Progenitor cell of endocrine pancreas (in vitro differentiated cells): ENCODE results near the gene CDH4. TPM values are rescaled to one million over a fixed set of nuclear protein-coding genes. Genes with fewer than 3 reads are reported as not detected.

Source experiments
- DNase-seq: peaks from one replicate; pipeline ENCODE4 v3.0.0; 2021; ENCODE audit warnings: low spot score; ENCODE audit not compliant: unreplicated experiment
- H3K27ac Mint-ChIP-seq: 2 replicates; pipeline ENCODE4 v1.8.0; 2021; ENCODE audit warnings: mild to moderate bottlenecking, moderate library complexity, mixed read lengths
- H3K27me3 Mint-ChIP-seq: 2 replicates; pipeline ENCODE4 v1.8.0; 2021; ENCODE audit warnings: mixed read lengths
- H3K36me3 Mint-ChIP-seq: 2 replicates; pipeline ENCODE4 v1.8.0; 2022; ENCODE audit warnings: mixed read lengths; ENCODE audit not compliant: insufficient read depth
- H3K4me1 Mint-ChIP-seq: 2 replicates; pipeline ENCODE4 v1.8.0; 2021; ENCODE audit warnings: low read depth, mixed read lengths
- H3K4me3 Mint-ChIP-seq: 2 replicates; pipeline ENCODE4 v1.8.0; 2021; ENCODE audit warnings: low read depth, mild to moderate bottlenecking, moderate library complexity, mixed read lengths
- H3K9me3 Mint-ChIP-seq: 2 replicates; pipeline ENCODE4 v1.8.0; 2021; ENCODE audit warnings: low read depth, mixed read lengths
- CTCF ChIP-seq: fragments of 200-600 bp; sonication (generic); IDR thresholded peaks from one replicate; pipeline ENCODE4 v1.5.0; 2021; ENCODE audit warnings: antibody characterized with exemption, mild to moderate bottlenecking; ENCODE audit not compliant: unreplicated experiment
- total RNA-seq: library from RNA; stranded (reverse); gene quantifications from 2 replicates; pipeline ENCODE4 v1.2.1, GENCODE V29; 2021

Gene CDH4
- total RNA-seq, 1 donor from 2014 or later, result 0.43 TPM

DNA sequence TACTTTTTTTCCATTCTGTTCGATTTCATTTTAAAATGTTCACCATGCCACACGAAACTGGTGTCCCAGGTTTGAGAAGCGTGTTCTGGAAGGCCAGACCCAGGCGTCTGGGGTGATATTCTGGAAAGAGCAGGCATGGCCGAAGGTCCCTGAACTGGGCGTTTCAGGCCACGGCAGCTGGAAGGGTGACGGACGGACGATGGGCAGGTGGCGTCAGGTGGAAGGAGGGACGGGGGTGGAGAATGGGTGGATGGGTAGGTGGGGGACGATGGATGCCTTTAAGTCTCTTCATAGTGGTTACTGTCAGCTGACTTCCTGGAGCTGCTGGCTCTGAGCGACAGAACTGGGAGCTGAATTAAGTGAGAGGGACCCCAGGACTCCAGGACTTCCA is 44.6 kb downstream of the CDH4 start:
- Mint-ChIP-seq H3K9me3 (no peaks in the 10 kb centered on the region), H3K36me3 (no peaks in the 10 kb centered on the region), H3K4me1 (no peaks in the 10 kb centered on the region), H3K27ac (no peak overlapping the region), H3K4me3 (no peak overlapping the region), H3K27me3 (peaks cover 3% of the 10 kb centered on the region)
- TF ChIP-seq CTCF, result no peak
- no peak for DNase-seq

GRCh38 chr20:61297491-61297890 is 45.4 kb downstream of the CDH4 start:
- no peak overlapping the region for H3K4me3 Mint-ChIP-seq
- no peaks in the 10 kb centered on the region for H3K36me3 Mint-ChIP-seq

GRCh38 chr20:61297986-61298385 is 45.9 kb downstream of the CDH4 start:
- no peak overlapping the region for H3K27ac Mint-ChIP-seq

More at GRCh38 chr20:61297491-61297890, 45.4 kb downstream of the CDH4 start:
- no peak for DNase-seq
- no peaks in the 10 kb centered on the region for H3K9me3 Mint-ChIP-seq
- peaks cover 3% of the 10 kb centered on the region for H3K27me3 Mint-ChIP-seq
- H3K27ac Mint-ChIP-seq, result no peak overlapping the region
- H3K4me1 Mint-ChIP-seq, result no peaks in the 10 kb centered on the region
- no peak for TF ChIP-seq CTCF

GRCh38 chr20:61298661-61299060 is 46.6 kb downstream of the CDH4 start:
- TF ChIP-seq CTCF, result no peak
- H3K27me3 Mint-ChIP-seq, result peaks cover 3% of the 10 kb centered on the region
- H3K27ac Mint-ChIP-seq, result no peak overlapping the region
- H3K9me3 Mint-ChIP-seq, result no peaks in the 10 kb centered on the region
- H3K4me3 Mint-ChIP-seq, result no peak overlapping the region
- no peaks in the 10 kb centered on the region for H3K4me1 Mint-ChIP-seq
- no peak for DNase-seq
- H3K36me3 Mint-ChIP-seq, result no peaks in the 10 kb centered on the region

More at GRCh38 chr20:61297986-61298385, 45.9 kb downstream of the CDH4 start:
- TF ChIP-seq CTCF, result no peak
- no peaks in the 10 kb centered on the region for H3K4me1 Mint-ChIP-seq
- H3K4me3 Mint-ChIP-seq, result no peak overlapping the region
- H3K36me3 Mint-ChIP-seq, result no peaks in the 10 kb centered on the region
- no peaks in the 10 kb centered on the region for H3K9me3 Mint-ChIP-seq
- DNase-seq, result no peak
- H3K27me3 Mint-ChIP-seq, result peaks cover 3% of the 10 kb centered on the region

DNA sequence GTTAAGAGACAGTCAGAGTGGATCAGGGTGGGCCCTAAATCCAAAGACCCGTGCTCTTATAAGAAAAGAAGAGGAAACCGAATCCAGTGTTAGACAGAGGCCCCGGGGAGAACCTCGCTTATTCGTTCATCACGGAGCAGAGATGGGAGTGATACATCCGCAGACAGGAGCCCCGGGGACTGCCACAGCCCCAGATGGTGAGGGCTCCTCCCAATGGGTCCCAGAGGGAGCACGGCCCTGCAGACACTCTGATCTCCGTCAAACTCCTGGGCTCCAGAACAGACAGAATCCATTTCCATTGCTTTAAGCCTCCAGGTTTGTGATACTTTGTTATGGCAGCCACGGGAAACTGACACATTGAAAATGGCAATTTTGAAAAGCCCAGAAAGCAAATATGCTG is 47.0 kb downstream of the CDH4 start:
- Mint-ChIP-seq H3K4me3 (no peak overlapping the region), H3K36me3 (no peaks in the 10 kb centered on the region), H3K9me3 (no peaks in the 10 kb centered on the region), H3K4me1 (no peaks in the 10 kb centered on the region), H3K27ac (no peak overlapping the region), H3K27me3 (peaks cover 3% of the 10 kb centered on the region)
- TF ChIP-seq CTCF, result no peak
- no peak for DNase-seq
